ENCODE data around the gene DNAAF8. TPM values are rescaled to one million over a fixed set of nuclear protein-coding genes. Genes with fewer than 3 reads are reported as not detected.

Gene DNAAF8
- total RNA-seq, 1 experiment from 2014 or later, result 1.2 TPM

GRCh38 chr16:4734730-4735535 is 596 bp downstream of the DNAAF8 start:
- TSS peak; percentile 78 for BruUV-seq (replicated peaks)
- DNase-seq (peak; percentile 64), ATAC-seq (peak; percentile 64)
- H3K9me3 ChIP-seq (ENCODE audit: low read length), result no peaks in the 10 kb centered on the region
- ChIA-PET POLR2A (ENCODE audit: unreplicated experiment) (interaction anchor here (0.5 to 1.2 kb wide), 9 partner anchors 15 to 381 kb away, joined by 3 to 10 read pairs (median 4); partner anchors contain the start of gene ZNF500), CTCF (no interaction called here)
- no peaks in the 10 kb centered on the region; the same call in 1 of the 2 replicates for H3K4me1 ChIP-seq (ENCODE audit: insufficient read depth, low read length)
- no peaks in the 10 kb centered on the region for H3K9me2 ChIP-seq (replicated peaks; ENCODE audit: low read length)
- H3K27ac ChIP-seq (ENCODE audit: low read length), result peak overlapping the region; percentile 76
- intact Hi-C loops (cut with micrococcal nuclease), result loop anchor here (5.0 to 10.0 kb wide), 2 partner anchors 67 to 210 kb away; partner anchors contain the start of gene ROGDI
- no peaks in the 10 kb centered on the region for H3K27me3 ChIP-seq (ENCODE audit: low read length)
- H3F3A ChIP-seq (ENCODE audit: low read length, unreplicated experiment), result no peaks in the 10 kb centered on the region
- peak overlapping the region; percentile 99 for H2AFZ ChIP-seq (ENCODE audit: low read length)
- H4K20me1 ChIP-seq (ENCODE audit: low read length), result no peaks in the 10 kb centered on the region
- H3K4me2 ChIP-seq (ENCODE audit: low read length), result peak overlapping the region; percentile 100
- H3K9ac ChIP-seq (ENCODE audit: low read length), result peak overlapping the region; percentile 94
- H3K36me3 ChIP-seq (ENCODE audit: low read depth, low read length), result no peaks in the 10 kb centered on the region
- TF ChIP-seq EZH2phosphoT487 (IDR thresholded peaks at IDR 0.05; ENCODE audit: borderline replicate concordance, low read length) (no peak), CTCF (conservative IDR thresholded peaks at IDR 0.05; ENCODE audit: low read depth, low read length) (no peak), EZH2 (IDR thresholded peaks at IDR 0.05; ENCODE audit: low read length, unreplicated experiment) (no peak)
- H3K79me2 ChIP-seq (ENCODE audit: low read length), result peaks cover 24% of the 10 kb centered on the region
- peak overlapping the region; percentile 94 for H3K4me3 ChIP-seq (ENCODE audit: low read length)

- POLR2A ChIA-PET (ENCODE audit: unreplicated experiment), result no interaction called here
- DNase-seq, result no peak
- Histone ChIP-seq H3K36me3 (ENCODE audit: low read depth, low read length) (no peaks in the 10 kb centered on the region), H4K20me1 (ENCODE audit: low read length) (no peaks in the 10 kb centered on the region), H3K4me3 (ENCODE audit: low read length) (no peak overlapping the region), H3K9ac (ENCODE audit: low read length) (no peak overlapping the region), H2AFZ (ENCODE audit: low read length) (no peak overlapping the region), H3K27ac (ENCODE audit: low read length) (no peak overlapping the region), H3K9me2 (replicated peaks; ENCODE audit: low read length) (no peaks in the 10 kb centered on the region), H3K79me2 (ENCODE audit: low read length) (peaks cover 23% of the 10 kb centered on the region), H3K4me1 (ENCODE audit: insufficient read depth, low read length) (no peaks in the 10 kb centered on the region; the same call in 1 of the 2 replicates), H3K27me3 (ENCODE audit: low read length) (no peaks in the 10 kb centered on the region), H3F3A (ENCODE audit: low read length, unreplicated experiment) (no peaks in the 10 kb centered on the region), H3K9me3 (ENCODE audit: low read length) (no peaks in the 10 kb centered on the region), H3K4me2 (ENCODE audit: low read length) (no peak overlapping the region)
- TF ChIP-seq CTCF (conservative IDR thresholded peaks at IDR 0.05; ENCODE audit: low read depth, low read length) (no peak), EZH2 (IDR thresholded peaks at IDR 0.05; ENCODE audit: low read length, unreplicated experiment) (no peak), EZH2phosphoT487 (IDR thresholded peaks at IDR 0.05; ENCODE audit: borderline replicate concordance, low read length) (no peak)
- ATAC-seq, result no peak
- BruUV-seq (replicated peaks), result no TSS peak
- intact Hi-C loops (cut with micrococcal nuclease), result loop anchor here (10.0 kb wide), 1 partner anchor 208 kb away; no protein-coding TSS in a partner anchor
- CTCF ChIA-PET, result no interaction called here
Observed at GRCh38 chr16:4736546-4736945, 2.2 kb downstream of the DNAAF8 start.

GRCh38 chr16:4737545-4737944 is 3.2 kb downstream of the DNAAF8 start:
- CTCF ChIA-PET, result no interaction called here
- ATAC-seq, result no peak

More at GRCh38 chr16:4737545-4737944, 3.2 kb downstream of the DNAAF8 start:
- no peak for DNase-seq
- intact Hi-C loops (cut with micrococcal nuclease), result loop anchor here (10.0 kb wide), 1 partner anchor 207 kb away; no protein-coding TSS in a partner anchor
- TF ChIP-seq CTCF (conservative IDR thresholded peaks at IDR 0.05; ENCODE audit: low read depth, low read length) (no peak), EZH2phosphoT487 (IDR thresholded peaks at IDR 0.05; ENCODE audit: borderline replicate concordance, low read length) (no peak), EZH2 (IDR thresholded peaks at IDR 0.05; ENCODE audit: low read length, unreplicated experiment) (no peak)
- no peak overlapping the region for H3K9ac ChIP-seq (ENCODE audit: low read length)
- no peaks in the 10 kb centered on the region for H4K20me1 ChIP-seq (ENCODE audit: low read length)
- no peak overlapping the region for H3K4me3 ChIP-seq (ENCODE audit: low read length)
- H3K9me2 ChIP-seq (replicated peaks; ENCODE audit: low read length), result no peaks in the 10 kb centered on the region
- no peaks in the 10 kb centered on the region for H3K27me3 ChIP-seq (ENCODE audit: low read length)
- POLR2A ChIA-PET (ENCODE audit: unreplicated experiment), result no interaction called here
- H3K79me2 ChIP-seq (ENCODE audit: low read length), result peaks cover 13% of the 10 kb centered on the region
- no peak overlapping the region for H2AFZ ChIP-seq (ENCODE audit: low read length)
- H3K36me3 ChIP-seq (ENCODE audit: low read depth, low read length), result no peaks in the 10 kb centered on the region
- no peaks in the 10 kb centered on the region; the same call in 1 of the 2 replicates for H3K4me1 ChIP-seq (ENCODE audit: insufficient read depth, low read length)
- H3F3A ChIP-seq (ENCODE audit: low read length, unreplicated experiment), result no peaks in the 10 kb centered on the region
- H3K27ac ChIP-seq (ENCODE audit: low read length), result no peak overlapping the region
- BruUV-seq (replicated peaks), result no TSS peak
- no peak overlapping the region for H3K4me2 ChIP-seq (ENCODE audit: low read length)
- H3K9me3 ChIP-seq (ENCODE audit: low read length), result no peaks in the 10 kb centered on the region
